ENCODE results near the gene TBC1D8B.

- TF ChIP-seq EZH2 (IDR thresholded peaks at IDR 0.05; ENCODE audit: insufficient read depth, poor library complexity, severe bottlenecking) (no peak), EZH2phosphoT487 (IDR thresholded peaks at IDR 0.05; ENCODE audit: insufficient read depth, low read depth) (no peak)
Observed at GRCh38 chrX:106811131-106811910, 8.8 kb downstream of the TBC1D8B start.

Measured in GM23248 (cell line).